ENCODE data around the gene COMTD1.
"Not testable (repeated sequence)": the region's sequence is repeated elsewhere in the genome, so short reads cannot be mapped to it uniquely, and the experiment has no call there.

The COMTD1 gene

DNA sequence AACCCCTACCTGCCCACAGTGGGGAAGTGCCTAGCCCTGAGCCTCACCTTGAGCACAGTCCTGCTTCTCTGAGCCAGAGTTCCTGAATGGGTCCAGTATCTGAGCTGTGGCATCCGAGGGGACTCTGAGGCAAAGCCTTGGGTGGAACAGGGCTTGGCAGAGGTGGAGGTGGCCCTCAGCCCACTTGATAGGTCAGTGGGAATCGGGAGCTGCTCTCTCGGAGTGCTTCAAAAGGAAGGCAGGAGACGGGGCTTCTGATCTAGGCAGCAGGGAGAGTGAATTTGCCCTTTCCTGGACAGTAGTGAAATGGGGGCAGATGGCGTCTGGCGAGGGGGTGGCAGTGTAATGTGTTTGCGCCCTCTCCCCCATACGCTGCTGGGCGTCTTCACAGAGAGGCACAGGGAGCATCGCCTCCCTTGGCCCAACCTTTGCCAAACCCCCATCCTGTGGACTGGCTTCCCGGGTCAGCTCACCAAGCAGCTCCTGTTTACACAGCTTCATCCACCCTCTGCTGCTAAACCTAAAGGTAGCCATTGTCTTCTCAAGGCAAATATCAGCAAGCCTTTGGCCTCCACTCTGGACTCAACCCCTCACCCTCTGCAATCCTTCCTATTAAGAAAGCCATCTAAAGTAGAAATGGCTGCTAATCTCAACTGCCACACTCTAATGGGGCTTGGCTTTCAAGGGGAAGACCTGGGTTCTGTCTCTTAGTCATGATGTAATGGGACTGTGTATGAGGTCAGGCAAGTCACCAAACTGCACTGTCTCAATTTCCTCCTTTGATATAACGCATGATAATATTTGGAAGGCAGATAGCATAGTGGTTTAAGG is 46.3 kb downstream of the COMTD1 start:
- no peak for DNase-seq

DNA sequence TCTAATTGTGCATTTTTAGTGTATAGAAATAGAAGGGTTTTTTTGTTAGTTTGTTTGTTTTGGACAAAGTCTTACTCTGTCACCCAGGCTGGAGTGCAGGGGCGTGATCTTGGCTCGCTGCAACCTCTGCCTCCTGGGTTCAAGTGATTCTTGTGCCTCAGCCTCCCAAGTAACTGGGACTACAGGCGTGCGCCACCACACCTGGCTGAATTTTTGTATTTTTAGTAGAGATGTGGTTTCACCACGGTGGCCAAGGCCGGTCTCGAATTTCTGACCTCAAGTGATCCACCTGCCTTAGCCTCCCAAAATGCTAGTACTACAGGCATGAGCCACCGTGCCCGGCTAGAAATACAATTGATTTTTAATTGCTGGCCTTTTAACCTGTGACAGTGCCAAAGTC is 47.2 kb downstream of the COMTD1 start:
- DNase-seq, result not testable (repeated sequence)

DNA sequence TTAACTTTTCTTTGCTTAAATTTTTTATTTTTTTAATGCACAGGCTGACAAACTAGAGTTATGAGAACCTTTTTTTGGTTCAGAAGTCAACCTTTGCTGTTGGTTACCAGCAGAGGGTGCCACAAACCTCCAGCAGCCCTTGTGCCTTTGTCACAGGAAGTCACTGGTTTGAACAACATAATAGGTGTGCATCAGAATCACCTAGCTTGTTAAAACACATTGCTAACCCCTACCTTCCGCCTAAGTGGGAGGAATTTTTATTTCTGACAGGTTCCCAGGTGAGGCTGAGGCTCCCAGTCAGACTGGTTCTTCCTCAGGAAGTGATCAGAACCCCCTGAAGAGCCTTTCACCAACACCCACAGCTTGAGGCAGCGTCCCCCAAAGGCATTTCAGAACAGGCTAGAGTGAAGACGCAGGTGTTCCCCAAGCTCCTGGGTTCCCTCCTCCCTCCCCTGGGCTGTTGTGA is 47.8 kb downstream of the COMTD1 start:
- DNase-seq, result no peak

- DNase-seq, result no peak
These were observed 49.4 kb downstream of the COMTD1 start for GRCh38 chr10:75186310-75186709.
